HG02973 (cell line): ENCODE results near the gene PITX1.

Experiments used
- ATAC-seq: cut with Tn5 transposase; IDR thresholded peaks from one replicate; pipeline ENCODE4 v1.9.1; 2021; ENCODE audit warnings: moderate library complexity; ENCODE audit not compliant: unreplicated experiment

Gene PITX1

GRCh38 chr5:135030123-135030955 lies 3.7 kb downstream of the PITX1 start:
- no peak for ATAC-seq

- no peak for ATAC-seq
Observed at GRCh38 chr5:135029477-135030122, 4.4 kb downstream of the PITX1 start.

- ATAC-seq = no peak
Observed at GRCh38 chr5:135028791-135029476, 5.1 kb downstream of the PITX1 start.

- ATAC-seq = no peak
Observed at GRCh38 chr5:135027697-135028615, 6.1 kb downstream of the PITX1 start.

- no peak for ATAC-seq
Observed at GRCh38 chr5:135027266-135027696, 6.7 kb downstream of the PITX1 start.

- no peak for ATAC-seq
Observed at GRCh38 chr5:135026645-135027265, 7.3 kb downstream of the PITX1 start.

- ATAC-seq = no peak
Observed at GRCh38 chr5:135025730-135026644, 8.0 kb downstream of the PITX1 start.

- ATAC-seq = no peak
Observed at GRCh38 chr5:135024956-135025729, 8.9 kb downstream of the PITX1 start.

- ATAC-seq = no peak
Observed at GRCh38 chr5:135020111-135020895, 13.7 kb downstream of the PITX1 start.

- ATAC-seq = no peak
Observed at GRCh38 chr5:135019314-135019713, 14.7 kb downstream of the PITX1 start.

GRCh38 chr5:135018457-135018856 lies 15.6 kb downstream of the PITX1 start:
- ATAC-seq = no peak

- no peak for ATAC-seq
Observed at GRCh38 chr5:135016861-135017290, 17.2 kb downstream of the PITX1 start.

GRCh38 chr5:135015942-135016341 lies 18.1 kb downstream of the PITX1 start:
- no peak for ATAC-seq

- no peak for ATAC-seq
Observed at GRCh38 chr5:135013947-135014570, 20.0 kb downstream of the PITX1 start.

- no peak for ATAC-seq
Observed at GRCh38 chr5:135013445-135013844, 20.6 kb downstream of the PITX1 start.

- ATAC-seq = no peak
Observed at GRCh38 chr5:135012951-135013391, 21.1 kb downstream of the PITX1 start.

- no peak for ATAC-seq
Observed at GRCh38 chr5:135012033-135012588, 21.9 kb downstream of the PITX1 start.
